Testis (tissue), 3 donors: ENCODE data around the gene EPB41L1. TPM values are rescaled to one million over a fixed set of nuclear protein-coding genes. Genes with fewer than 3 reads are reported as not detected.

Source experiments
- DNase-seq: peaks from one replicate; pipeline ENCODE4 v3.0.0-alpha.2; 2019
- H3K27ac ChIP-seq, 2 donors: fragments of 200-600 bp; sonication (generic); one replicate each; pipeline ENCODE4 v1.5.1; 2019
- H3K27me3 ChIP-seq: fragments of 200-600 bp; sonication (generic); one replicate; pipeline ENCODE4 v1.5.1; 2019
- H3K36me3 ChIP-seq: fragments of 200-600 bp; sonication (generic); one replicate; pipeline ENCODE4 v1.5.1; 2017; ENCODE audit warnings: low read depth; ENCODE audit errors: missing control alignments
- H3K4me1 ChIP-seq: fragments of 200-600 bp; sonication (generic); one replicate; pipeline ENCODE4 v1.5.1; 2019
- H3K4me3 ChIP-seq, 2 donors: fragments of 200-600 bp; sonication (generic); one replicate each; pipeline ENCODE4 v1.5.1; 2017 to 2019
- H3K9me3 ChIP-seq: fragments of 200-600 bp; sonication (generic); one replicate; pipeline ENCODE4 v1.5.1; 2017
- CTCF ChIP-seq, 3 experiments: fragments of 450-650 bp in 2 of 3; fragments of 200-600 bp in 1 of 3; sonication (generic) in 1 of 3; IDR thresholded peaks; one replicate each; pipeline ENCODE4 v1.5.1; 2016 to 2019; ENCODE audit warnings: antibody characterized with exemption in 3 of 3, mild to moderate bottlenecking in 2 of 3, moderate library complexity in 1 of 3
- POLR2A ChIP-seq: fragments of 450-650 bp; IDR thresholded peaks from one replicate; pipeline ENCODE4 v1.6.1; 2017; ENCODE audit warnings: antibody characterized with exemption, mild to moderate bottlenecking, moderate library complexity
- WGBS, 2 donors: methylation state at CpG; one replicate each; pipeline ENCODE4 v1.1.5; 2018; 5-methylcytosine and 5-hydroxymethylcytosine counted together
- intact Hi-C: fragments of 100-400 bp; cut with DNase I; formaldehyde crosslinking; loops from one replicate; pipeline ENCODE4 v1.15.1; 2023; ENCODE audit warnings: low total_unique reads
- polyA plus RNA-seq: library from polyadenylated mRNA; stranded (reverse); fragments of 350-450 nt; fragmentation: Illumina TruSeq; extraction: RNeasy Lipid Tissue Mini Kit (QIAGEN cat#74804); gene quantifications from one replicate; pipeline ENCODE4 v1.2.3, GENCODE V29; 2014; ENCODE audit warnings: low read depth, low replicate concordance; ENCODE audit not compliant: insufficient read depth
- total RNA-seq, 2 donors: library from RNA; depleted of rRNA; stranded (reverse); fragments of >200 nt; gene quantifications; one replicate each; pipeline ENCODE4 v1.2.3, GENCODE V29; 2016

EPB41L1 gene
- total and polyA plus RNA-seq, 3 donors from 2014 or later: 49.8 to 65.3 (median 63.7) TPM

DNA sequence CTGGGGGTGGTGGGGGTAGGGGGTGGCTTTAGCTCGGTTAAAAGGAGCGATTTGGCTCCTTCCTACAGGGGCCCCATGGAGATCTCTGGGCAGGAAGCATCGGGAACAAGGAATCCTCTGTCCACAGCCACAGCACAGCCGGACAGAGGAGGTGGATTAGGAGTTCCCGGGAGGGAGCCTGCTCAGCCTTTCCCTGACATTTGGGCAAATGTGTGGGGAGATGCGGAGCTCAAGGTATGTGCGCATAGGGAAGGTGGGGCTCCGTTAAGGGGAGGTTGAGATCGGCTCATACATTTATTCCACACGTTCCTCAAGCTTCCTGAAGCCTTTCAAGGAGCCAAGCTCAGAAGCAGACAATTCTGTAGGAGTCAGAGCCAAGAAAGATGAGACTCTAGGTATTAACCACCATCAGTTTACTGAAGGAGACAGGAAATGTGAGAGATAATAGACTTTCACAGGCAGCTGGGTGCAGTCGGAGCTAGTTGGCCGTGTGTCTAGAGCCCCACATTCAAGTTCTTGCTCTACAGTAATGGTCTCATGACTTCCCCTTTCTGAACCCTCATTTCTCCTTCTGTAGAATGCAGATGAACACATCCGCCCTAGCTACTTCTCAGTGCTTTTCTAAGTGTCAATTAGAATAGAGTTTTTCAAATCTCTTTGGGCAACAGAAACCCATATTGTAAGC lies 40.8 kb upstream of the EPB41L1 start:
- Histone ChIP-seq H3K27me3 (no peaks in the 10 kb centered on the region), H3K4me3 (no peak overlapping the region), H3K36me3 (no peaks in the 10 kb centered on the region), H3K27ac (no peak overlapping the region), H3K4me1 (no peaks in the 10 kb centered on the region), H3K9me3 (no peaks in the 10 kb centered on the region)
- intact Hi-C loops: no loop called here
- no peak for TF ChIP-seq CTCF (IDR thresholded peaks at IDR 0.05)
- TF ChIP-seq POLR2A: no peak
- no peak for DNase-seq
- WGBS, 2 donors: 55 to 65% methylated on average over 11 to 13 of the region's 13 CpGs

DNA sequence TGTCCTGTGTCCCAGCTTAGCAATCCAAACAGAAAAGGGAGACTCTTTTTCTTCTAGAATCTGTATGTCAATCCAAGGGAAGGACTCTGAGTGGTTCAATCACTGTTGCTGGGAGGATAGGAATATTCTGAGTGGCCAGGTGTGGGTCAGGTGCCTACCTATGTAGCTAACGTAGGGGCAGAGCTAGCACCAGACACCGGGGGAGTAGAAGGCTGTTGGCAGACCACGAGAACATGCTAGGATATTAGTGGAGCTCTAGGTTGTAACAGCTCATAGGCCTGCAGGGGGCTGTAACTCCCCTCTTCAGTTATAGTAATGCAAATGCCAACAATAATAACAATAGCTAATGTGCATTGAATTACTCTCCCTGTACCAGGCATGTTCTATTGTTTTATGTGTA lies 39.8 kb upstream of the EPB41L1 start:
- Histone ChIP-seq H3K36me3 (no peaks in the 10 kb centered on the region), H3K4me1 (no peaks in the 10 kb centered on the region), H3K27me3 (no peaks in the 10 kb centered on the region), H3K9me3 (no peaks in the 10 kb centered on the region), H3K4me3 (no peak overlapping the region), H3K27ac (no peak overlapping the region)
- TF ChIP-seq POLR2A (no peak), CTCF (IDR thresholded peaks at IDR 0.05) (no peak)
- intact Hi-C loops: no loop called here
- WGBS, 2 donors: 79 to 93% methylated on average over 3 of the region's 3 CpGs
- no peak for DNase-seq

DNA sequence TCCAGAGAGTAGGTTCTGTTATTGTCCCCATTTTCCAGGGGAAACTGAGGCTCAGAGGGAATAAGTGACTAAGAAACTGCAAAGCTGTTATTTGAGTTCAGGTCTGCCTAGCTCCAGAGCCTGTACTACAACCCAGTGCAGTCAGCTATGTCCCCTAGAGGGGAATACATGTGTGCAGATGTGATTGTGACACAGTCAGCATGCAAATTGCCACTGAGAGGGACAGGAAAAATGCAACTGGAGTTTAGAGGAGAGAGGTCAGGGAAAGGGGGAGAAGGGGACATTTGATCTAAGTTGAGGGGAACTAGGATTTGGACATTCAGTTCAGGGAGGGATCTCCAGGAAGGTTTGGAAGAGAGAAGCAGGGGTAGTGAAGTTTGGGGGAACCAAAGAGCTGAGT lies 38.6 kb upstream of the EPB41L1 start:
- H3K27ac ChIP-seq: no peak overlapping the region
- no peak for DNase-seq
- intact Hi-C loops: no loop called here
- no peaks in the 10 kb centered on the region for H3K36me3 ChIP-seq
- H3K4me1 ChIP-seq: no peaks in the 10 kb centered on the region
- no peak for TF ChIP-seq POLR2A
- no peak for TF ChIP-seq CTCF (IDR thresholded peaks at IDR 0.05)
- H3K27me3 ChIP-seq: no peaks in the 10 kb centered on the region
- H3K4me3 ChIP-seq: no peak overlapping the region
- H3K9me3 ChIP-seq: no peaks in the 10 kb centered on the region

- Histone ChIP-seq H3K4me3 (no peak overlapping the region), H3K27ac (no peak overlapping the region), H3K36me3 (no peaks in the 10 kb centered on the region), H3K4me1 (no peaks in the 10 kb centered on the region), H3K27me3 (no peaks in the 10 kb centered on the region), H3K9me3 (no peaks in the 10 kb centered on the region)
- DNase-seq: no peak
- WGBS, 2 donors: 72 to 77% methylated on average over 2 of the region's 2 CpGs
- intact Hi-C loops: no loop called here
- TF ChIP-seq CTCF (IDR thresholded peaks at IDR 0.05): no peak
- TF ChIP-seq POLR2A: no peak
These were observed 37.6 kb upstream of the EPB41L1 start for GRCh38 chr20:36116807-36117441.

GRCh38 chr20:36117638-36118037 lies 36.9 kb upstream of the EPB41L1 start:
- no peak overlapping the region for H3K4me3 ChIP-seq
- H3K27me3 ChIP-seq: no peaks in the 10 kb centered on the region
- H3K27ac ChIP-seq: no peak overlapping the region
- no peak for TF ChIP-seq CTCF (IDR thresholded peaks at IDR 0.05)
- H3K36me3 ChIP-seq: no peaks in the 10 kb centered on the region
- H3K9me3 ChIP-seq: no peaks in the 10 kb centered on the region
- intact Hi-C loops: no loop called here
- no peaks in the 10 kb centered on the region for H3K4me1 ChIP-seq
- no peak for DNase-seq
